SH-SY5Y (cell line): ENCODE results near the gene KLC1.

ENCODE experiments used
- GATA2 ChIP-seq: IDR thresholded peaks from 2 replicates; pipeline ENCODE4 v1.6.1; 2011; ENCODE audit warnings: mild to moderate bottlenecking, low read depth, low read length
- GATA3 ChIP-seq: IDR thresholded peaks from 2 replicates; pipeline ENCODE4 v1.6.1; 2011; ENCODE audit warnings: low read depth, mild to moderate bottlenecking, low read length, moderate library complexity

- TF ChIP-seq GATA2 (no peak), GATA3 (no peak)
These were observed 21.2 kb downstream of the KLC1 start for GRCh38 chr14:103650213-103650612.
